GM12878 (cell line): ENCODE measurements around the gene ECSIT. TPM values are rescaled to one million over a fixed set of nuclear protein-coding genes. Genes with fewer than 3 reads are reported as not detected.

Source experiments
- ATF7 ChIP-seq: fragments of 450-650 bp; IDR thresholded peaks from 2 replicates; pipeline ENCODE4 v1.6.1; 2016; ENCODE audit warnings: low read depth, mild to moderate bottlenecking
- JUND ChIP-seq: IDR thresholded peaks from 2 replicates; pipeline ENCODE4 v1.6.1; 2012; ENCODE audit warnings: low read depth, mild to moderate bottlenecking, low read length, improper control_type of control experiment, moderate library complexity
- MXI1 ChIP-seq: fragments of 150-350 bp; IDR thresholded peaks from 2 replicates; pipeline ENCODE4 v1.6.1; 2011; ENCODE audit warnings: low read depth, mild to moderate bottlenecking, inconsistent platforms, low read length, improper control_type of control experiment
- POU2F2 ChIP-seq: IDR thresholded peaks from 3 replicates; pipeline ENCODE4 v1.6.1; 2011; ENCODE audit warnings: low read depth, mild to moderate bottlenecking, low read length, borderline replicate concordance
- RELA ChIP-seq: fragments of 450-650 bp; IDR thresholded peaks from 2 replicates; pipeline ENCODE4 v1.8.0; 2014; ENCODE audit warnings: borderline replicate concordance; ENCODE audit not compliant: partially characterized antibody
- polyA plus RNA-seq, 11 experiments: library from polyadenylated mRNA; depleted of rRNA in 4 of 11; unstranded in 6 of 11; stranded (reverse) in 5 of 11; fragments of >200 nt; fragmentation: Nextera tagmentation in 4 of 11; fragmentation: Illumina TruSeq in 1 of 11; extraction: Ambion mirVana in 4 of 11; extraction: Trizol in 1 of 11; gene quantifications; 1 replicate in 1 of 11; 2 replicates in 10 of 11; pipeline versions ENCODE4 v1.2.1 to v1.2.3, GENCODE V29; 2011 to 2016; ENCODE audit warnings: inconsistent platforms in 2 of 11, missing spikeins in 2 of 11, low read depth in 1 of 11
- total RNA-seq, 4 experiments: library from RNA; depleted of rRNA in 3 of 4; stranded (reverse); fragments of >200 nt in 3 of 4; fragmentation: Illumina TruSeq in 1 of 4; extraction: Trizol in 1 of 4; gene quantifications; 2 replicates each; pipeline versions ENCODE4 v1.2.1 to v1.2.3, GENCODE V29; 2013 to 2021
- TF ChIP-seq, protein P1 (sequence below): IDR thresholded peaks from 2 replicates; pipeline ENCODE4 v1.6.1; 2012; ENCODE audit warnings: improper control_type of control experiment, low read depth, low read length; ENCODE audit not compliant: insufficient replicate concordance
- TF ChIP-seq, protein P2 (sequence below): fragments of 450-650 bp; IDR thresholded peaks from 2 replicates; pipeline ENCODE4 v1.6.1; 2016; ENCODE audit warnings: mild to moderate bottlenecking, moderate library complexity, borderline replicate concordance
- TF ChIP-seq, protein P3 (sequence below): fragments of 450-650 bp; conservative IDR thresholded peaks from 2 replicates; pipeline ENCODE4 v1.6.1; 2017; ENCODE audit warnings: mild to moderate bottlenecking, moderate library complexity
- TF ChIP-seq, protein P4 (sequence below), 3 experiments: IDR thresholded peaks in 2 of 3; conservative IDR thresholded peaks in 1 of 3; 2 replicates each; pipeline ENCODE4 v1.5.1; 2011; ENCODE audit warnings: low read depth in 3 of 3, low read length in 3 of 3, mild to moderate bottlenecking in 3 of 3, control low read depth in 2 of 3, moderate library complexity in 2 of 3, inconsistent platforms in 1 of 3, mixed read lengths in 1 of 3; ENCODE audit not compliant: control insufficient read depth in 2 of 3, insufficient read depth in 1 of 3; ENCODE audit errors: extremely low read depth in 1 of 3
- TF ChIP-seq, protein P5 (sequence below): IDR thresholded peaks from 2 replicates; pipeline ENCODE4 v1.6.1; 2011; ENCODE audit warnings: low read depth, mild to moderate bottlenecking, low read length, moderate library complexity, borderline replicate concordance; ENCODE audit errors: extremely low read depth

The ECSIT gene
- total and polyA plus RNA-seq, 10 of the 15 experiments (the other 5 are each of a cell fraction or from before 2014, with no cell fraction given): 1.0 to 59.6 (median 41.3) TPM

DNA sequence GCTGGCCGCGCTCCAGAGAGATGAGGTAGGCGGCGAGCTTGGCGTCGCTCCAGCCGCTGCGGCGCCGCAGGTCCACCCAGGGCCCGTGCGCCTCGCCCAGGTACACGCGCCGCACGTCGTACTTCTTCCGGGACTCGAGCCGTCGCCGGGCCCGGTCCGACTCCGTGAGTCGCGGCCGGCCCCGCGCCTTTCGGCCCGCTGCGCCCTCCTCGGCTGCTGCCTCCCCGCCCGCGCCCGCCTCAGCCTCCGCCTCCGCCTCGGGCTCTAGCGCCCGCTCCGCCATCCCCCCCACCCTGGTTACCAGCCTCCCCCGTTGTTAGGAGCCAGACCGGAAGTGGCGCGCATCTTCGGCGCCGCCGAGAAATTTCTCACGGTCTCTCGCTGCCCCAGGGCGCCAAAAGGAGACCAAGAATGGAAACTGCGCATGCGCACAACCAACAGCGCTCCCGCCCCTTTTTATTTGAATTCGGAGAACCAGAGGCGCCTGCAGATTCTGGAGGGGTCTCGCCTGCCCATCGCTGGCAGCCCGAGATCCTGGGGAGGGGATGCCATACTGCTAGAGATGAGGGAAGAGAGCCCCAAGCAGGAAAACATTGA, 23.3 kb downstream of the ECSIT start, which contains the start of gene ZNF653 (continued):
- TF ChIP-seq, protein P1, sequence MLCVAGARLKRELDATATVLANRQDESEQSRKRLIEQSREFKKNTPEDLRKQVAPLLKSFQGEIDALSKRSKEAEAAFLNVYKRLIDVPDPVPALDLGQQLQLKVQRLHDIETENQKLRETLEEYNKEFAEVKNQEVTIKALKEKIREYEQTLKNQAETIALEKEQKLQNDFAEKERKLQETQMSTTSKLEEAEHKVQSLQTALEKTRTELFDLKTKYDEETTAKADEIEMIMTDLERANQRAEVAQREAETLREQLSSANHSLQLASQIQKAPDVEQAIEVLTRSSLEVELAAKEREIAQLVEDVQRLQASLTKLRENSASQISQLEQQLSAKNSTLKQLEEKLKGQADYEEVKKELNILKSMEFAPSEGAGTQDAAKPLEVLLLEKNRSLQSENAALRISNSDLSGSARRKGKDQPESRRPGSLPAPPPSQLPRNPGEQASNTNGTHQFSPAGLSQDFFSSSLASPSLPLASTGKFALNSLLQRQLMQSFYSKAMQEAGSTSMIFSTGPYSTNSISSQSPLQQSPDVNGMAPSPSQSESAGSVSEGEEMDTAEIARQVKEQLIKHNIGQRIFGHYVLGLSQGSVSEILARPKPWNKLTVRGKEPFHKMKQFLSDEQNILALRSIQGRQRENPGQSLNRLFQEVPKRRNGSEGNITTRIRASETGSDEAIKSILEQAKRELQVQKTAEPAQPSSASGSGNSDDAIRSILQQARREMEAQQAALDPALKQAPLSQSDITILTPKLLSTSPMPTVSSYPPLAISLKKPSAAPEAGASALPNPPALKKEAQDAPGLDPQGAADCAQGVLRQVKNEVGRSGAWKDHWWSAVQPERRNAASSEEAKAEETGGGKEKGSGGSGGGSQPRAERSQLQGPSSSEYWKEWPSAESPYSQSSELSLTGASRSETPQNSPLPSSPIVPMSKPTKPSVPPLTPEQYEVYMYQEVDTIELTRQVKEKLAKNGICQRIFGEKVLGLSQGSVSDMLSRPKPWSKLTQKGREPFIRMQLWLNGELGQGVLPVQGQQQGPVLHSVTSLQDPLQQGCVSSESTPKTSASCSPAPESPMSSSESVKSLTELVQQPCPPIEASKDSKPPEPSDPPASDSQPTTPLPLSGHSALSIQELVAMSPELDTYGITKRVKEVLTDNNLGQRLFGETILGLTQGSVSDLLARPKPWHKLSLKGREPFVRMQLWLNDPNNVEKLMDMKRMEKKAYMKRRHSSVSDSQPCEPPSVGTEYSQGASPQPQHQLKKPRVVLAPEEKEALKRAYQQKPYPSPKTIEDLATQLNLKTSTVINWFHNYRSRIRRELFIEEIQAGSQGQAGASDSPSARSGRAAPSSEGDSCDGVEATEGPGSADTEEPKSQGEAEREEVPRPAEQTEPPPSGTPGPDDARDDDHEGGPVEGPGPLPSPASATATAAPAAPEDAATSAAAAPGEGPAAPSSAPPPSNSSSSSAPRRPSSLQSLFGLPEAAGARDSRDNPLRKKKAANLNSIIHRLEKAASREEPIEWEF: no peak
- TF ChIP-seq, protein P2, sequence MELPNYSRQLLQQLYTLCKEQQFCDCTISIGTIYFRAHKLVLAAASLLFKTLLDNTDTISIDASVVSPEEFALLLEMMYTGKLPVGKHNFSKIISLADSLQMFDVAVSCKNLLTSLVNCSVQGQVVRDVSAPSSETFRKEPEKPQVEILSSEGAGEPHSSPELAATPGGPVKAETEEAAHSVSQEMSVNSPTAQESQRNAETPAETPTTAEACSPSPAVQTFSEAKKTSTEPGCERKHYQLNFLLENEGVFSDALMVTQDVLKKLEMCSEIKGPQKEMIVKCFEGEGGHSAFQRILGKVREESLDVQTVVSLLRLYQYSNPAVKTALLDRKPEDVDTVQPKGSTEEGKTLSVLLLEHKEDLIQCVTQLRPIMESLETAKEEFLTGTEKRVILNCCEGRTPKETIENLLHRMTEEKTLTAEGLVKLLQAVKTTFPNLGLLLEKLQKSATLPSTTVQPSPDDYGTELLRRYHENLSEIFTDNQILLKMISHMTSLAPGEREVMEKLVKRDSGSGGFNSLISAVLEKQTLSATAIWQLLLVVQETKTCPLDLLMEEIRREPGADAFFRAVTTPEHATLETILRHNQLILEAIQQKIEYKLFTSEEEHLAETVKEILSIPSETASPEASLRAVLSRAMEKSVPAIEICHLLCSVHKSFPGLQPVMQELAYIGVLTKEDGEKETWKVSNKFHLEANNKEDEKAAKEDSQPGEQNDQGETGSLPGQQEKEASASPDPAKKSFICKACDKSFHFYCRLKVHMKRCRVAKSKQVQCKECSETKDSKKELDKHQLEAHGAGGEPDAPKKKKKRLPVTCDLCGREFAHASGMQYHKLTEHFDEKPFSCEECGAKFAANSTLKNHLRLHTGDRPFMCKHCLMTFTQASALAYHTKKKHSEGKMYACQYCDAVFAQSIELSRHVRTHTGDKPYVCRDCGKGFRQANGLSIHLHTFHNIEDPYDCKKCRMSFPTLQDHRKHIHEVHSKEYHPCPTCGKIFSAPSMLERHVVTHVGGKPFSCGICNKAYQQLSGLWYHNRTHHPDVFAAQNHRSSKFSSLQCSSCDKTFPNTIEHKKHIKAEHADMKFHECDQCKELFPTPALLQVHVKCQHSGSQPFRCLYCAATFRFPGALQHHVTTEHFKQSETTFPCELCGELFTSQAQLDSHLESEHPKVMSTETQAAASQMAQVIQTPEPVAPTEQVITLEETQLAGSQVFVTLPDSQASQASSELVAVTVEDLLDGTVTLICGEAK: peak; percentile 90
- TF ChIP-seq POU2F2 (peak; percentile 10; the same call in 1 of the 3 replicates), RELA (peak; percentile 12), ATF7 (no peak), MXI1 (peak; percentile 100), JUND (no peak)
- TF ChIP-seq, protein P3, sequence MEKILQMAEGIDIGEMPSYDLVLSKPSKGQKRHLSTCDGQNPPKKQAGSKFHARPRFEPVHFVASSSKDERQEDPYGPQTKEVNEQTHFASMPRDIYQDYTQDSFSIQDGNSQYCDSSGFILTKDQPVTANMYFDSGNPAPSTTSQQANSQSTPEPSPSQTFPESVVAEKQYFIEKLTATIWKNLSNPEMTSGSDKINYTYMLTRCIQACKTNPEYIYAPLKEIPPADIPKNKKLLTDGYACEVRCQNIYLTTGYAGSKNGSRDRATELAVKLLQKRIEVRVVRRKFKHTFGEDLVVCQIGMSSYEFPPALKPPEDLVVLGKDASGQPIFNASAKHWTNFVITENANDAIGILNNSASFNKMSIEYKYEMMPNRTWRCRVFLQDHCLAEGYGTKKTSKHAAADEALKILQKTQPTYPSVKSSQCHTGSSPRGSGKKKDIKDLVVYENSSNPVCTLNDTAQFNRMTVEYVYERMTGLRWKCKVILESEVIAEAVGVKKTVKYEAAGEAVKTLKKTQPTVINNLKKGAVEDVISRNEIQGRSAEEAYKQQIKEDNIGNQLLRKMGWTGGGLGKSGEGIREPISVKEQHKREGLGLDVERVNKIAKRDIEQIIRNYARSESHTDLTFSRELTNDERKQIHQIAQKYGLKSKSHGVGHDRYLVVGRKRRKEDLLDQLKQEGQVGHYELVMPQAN: peak; percentile 84
- TF ChIP-seq, protein P4, sequence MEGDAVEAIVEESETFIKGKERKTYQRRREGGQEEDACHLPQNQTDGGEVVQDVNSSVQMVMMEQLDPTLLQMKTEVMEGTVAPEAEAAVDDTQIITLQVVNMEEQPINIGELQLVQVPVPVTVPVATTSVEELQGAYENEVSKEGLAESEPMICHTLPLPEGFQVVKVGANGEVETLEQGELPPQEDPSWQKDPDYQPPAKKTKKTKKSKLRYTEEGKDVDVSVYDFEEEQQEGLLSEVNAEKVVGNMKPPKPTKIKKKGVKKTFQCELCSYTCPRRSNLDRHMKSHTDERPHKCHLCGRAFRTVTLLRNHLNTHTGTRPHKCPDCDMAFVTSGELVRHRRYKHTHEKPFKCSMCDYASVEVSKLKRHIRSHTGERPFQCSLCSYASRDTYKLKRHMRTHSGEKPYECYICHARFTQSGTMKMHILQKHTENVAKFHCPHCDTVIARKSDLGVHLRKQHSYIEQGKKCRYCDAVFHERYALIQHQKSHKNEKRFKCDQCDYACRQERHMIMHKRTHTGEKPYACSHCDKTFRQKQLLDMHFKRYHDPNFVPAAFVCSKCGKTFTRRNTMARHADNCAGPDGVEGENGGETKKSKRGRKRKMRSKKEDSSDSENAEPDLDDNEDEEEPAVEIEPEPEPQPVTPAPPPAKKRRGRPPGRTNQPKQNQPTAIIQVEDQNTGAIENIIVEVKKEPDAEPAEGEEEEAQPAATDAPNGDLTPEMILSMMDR (IDR thresholded peaks at IDR 0.05 in 2 of 3, conservative IDR thresholded peaks at IDR 0.05 in 1 of 3; ENCODE audit: control insufficient read depth in 2 of 3, extremely low read depth in 1 of 3, insufficient read depth in 1 of 3, low read depth in 3 of 3, low read length in 3 of 3): no peak
- TF ChIP-seq, protein P5, sequence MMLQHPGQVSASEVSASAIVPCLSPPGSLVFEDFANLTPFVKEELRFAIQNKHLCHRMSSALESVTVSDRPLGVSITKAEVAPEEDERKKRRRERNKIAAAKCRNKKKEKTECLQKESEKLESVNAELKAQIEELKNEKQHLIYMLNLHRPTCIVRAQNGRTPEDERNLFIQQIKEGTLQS: peak; percentile 82; the same call in 1 of the 2 replicates
